ENCODE data around the gene CHD3.
"Not testable (repeated sequence)": the region's sequence is repeated elsewhere in the genome, so short reads cannot be mapped to it uniquely, and the experiment has no call there.

The CHD3 gene

DNA sequence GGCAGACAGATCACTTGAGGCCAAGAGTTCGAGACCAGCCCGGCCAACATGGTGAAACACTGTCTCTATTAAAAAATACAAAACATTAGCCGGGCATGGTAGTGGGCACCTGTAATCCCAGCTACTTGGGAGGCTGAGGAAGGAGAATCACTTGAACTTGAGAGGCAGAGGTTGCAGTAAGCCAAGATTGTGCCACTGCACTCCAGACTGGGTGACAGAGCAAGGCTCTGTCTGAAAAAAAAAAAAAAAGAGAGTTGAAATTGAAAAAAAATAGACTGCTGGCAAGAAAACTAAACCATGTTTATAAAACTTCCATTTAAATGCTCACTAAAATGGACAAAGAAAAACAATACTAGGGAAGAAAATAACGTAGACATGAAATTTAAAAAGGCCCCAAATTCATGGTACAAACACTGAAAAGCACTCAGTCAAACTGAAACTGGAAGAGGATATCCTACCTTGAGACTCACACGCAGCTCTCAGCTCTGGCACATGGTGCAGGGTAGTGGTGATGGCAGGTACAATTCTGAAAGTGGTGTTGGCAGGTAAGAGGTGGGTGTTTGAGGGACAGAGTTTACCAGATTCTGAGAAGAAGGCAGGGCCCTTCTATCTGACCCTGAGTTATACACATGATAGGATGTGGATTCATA lies 62.7 kb downstream of the CHD3 start:
- Histone ChIP-seq H3K4me1 (ENCODE audit: control insufficient read depth, insufficient read depth, low read length) (no peaks in the 10 kb centered on the region), H3K27me3 (ENCODE audit: control insufficient read depth, insufficient read depth, low read length) (no peaks in the 10 kb centered on the region), H3K9ac (ENCODE audit: low read depth, low read length) (no peak overlapping the region), H3K9me3 (replicated peaks; ENCODE audit: low read length) (no peaks in the 10 kb centered on the region), H3K4me2 (ENCODE audit: low read length) (no peak overlapping the region), H3K36me3 (ENCODE audit: insufficient read depth, low read length) (peaks cover 37% of the 10 kb centered on the region), H3K4me3 (ENCODE audit: low read length) (no peak overlapping the region)

DNA sequence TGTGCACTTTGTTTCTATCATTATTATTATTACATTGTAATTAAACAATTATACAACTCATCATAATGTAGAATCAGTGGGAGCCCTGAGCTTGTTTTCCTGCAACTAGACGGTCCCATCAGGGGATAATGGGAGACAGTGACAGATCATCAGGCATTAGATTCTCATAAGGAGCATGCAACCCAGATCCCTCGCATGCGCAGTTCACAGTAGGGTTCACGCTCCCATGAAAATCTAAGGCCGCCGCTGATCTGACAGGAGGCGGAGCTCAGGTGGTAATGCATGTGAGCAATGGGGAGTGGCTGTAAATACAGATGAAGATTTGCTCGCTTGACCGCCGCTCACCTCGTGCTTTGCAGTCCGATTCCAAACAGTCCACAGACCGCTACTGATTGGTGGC lies 64.7 kb downstream of the CHD3 start:
- not testable (repeated sequence) for H3K4me3 ChIP-seq (ENCODE audit: low read length); H3K4me1 ChIP-seq (ENCODE audit: control insufficient read depth, insufficient read depth, low read length); H3K9ac ChIP-seq (ENCODE audit: low read depth, low read length); H3K9me3 ChIP-seq (replicated peaks; ENCODE audit: low read length); H3K27me3 ChIP-seq (ENCODE audit: control insufficient read depth, insufficient read depth, low read length); H3K4me2 ChIP-seq (ENCODE audit: low read length)
- H3K36me3 ChIP-seq (ENCODE audit: insufficient read depth, low read length) = peaks cover 24% of the 10 kb centered on the region

DNA sequence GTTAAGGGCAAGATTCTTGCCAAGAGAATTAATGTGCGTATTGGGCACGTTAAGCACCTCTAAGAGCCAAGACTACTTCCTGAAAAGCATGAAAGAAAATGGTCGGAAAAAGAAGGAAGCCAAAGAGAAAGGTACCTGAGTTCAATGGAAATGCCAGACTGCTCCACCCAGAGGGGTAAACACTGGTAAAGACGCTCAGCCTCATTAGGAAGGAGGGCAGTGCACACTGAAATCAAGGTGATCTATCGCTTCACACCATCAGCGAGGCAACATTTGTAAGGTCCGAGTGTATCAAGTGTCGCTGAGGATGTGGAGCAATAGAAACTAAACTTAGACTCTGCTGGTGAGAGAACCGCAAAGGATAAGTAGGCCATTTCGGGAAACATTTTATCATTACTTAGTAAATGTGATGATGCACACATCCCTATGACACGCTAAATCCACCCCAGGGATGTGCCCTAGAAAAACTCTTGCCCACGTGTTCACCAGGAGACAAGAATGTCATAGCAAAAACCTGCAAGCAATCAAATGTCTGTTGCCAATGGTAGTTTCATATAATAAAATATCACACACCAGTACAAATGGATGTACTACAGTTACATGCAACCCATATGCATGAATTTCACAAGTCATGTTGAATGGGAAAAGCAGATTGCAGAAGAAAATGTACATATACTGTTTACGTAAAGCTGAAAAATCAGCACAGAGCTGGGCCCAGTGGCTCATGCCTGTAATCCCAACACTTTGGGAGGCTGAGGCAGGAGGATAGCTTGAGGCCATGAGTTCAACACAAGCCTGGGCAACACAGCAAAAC lies 67.0 kb downstream of the CHD3 start:
- Histone ChIP-seq H3K9ac (ENCODE audit: low read depth, low read length) (no peak overlapping the region), H3K4me3 (ENCODE audit: low read length) (no peak overlapping the region), H3K4me2 (ENCODE audit: low read length) (no peak overlapping the region), H3K36me3 (ENCODE audit: insufficient read depth, low read length) (peaks cover 4% of the 10 kb centered on the region), H3K4me1 (ENCODE audit: control insufficient read depth, insufficient read depth, low read length) (no peaks in the 10 kb centered on the region), H3K27me3 (ENCODE audit: control insufficient read depth, insufficient read depth, low read length) (no peaks in the 10 kb centered on the region), H3K9me3 (replicated peaks; ENCODE audit: low read length) (no peaks in the 10 kb centered on the region)

DNA sequence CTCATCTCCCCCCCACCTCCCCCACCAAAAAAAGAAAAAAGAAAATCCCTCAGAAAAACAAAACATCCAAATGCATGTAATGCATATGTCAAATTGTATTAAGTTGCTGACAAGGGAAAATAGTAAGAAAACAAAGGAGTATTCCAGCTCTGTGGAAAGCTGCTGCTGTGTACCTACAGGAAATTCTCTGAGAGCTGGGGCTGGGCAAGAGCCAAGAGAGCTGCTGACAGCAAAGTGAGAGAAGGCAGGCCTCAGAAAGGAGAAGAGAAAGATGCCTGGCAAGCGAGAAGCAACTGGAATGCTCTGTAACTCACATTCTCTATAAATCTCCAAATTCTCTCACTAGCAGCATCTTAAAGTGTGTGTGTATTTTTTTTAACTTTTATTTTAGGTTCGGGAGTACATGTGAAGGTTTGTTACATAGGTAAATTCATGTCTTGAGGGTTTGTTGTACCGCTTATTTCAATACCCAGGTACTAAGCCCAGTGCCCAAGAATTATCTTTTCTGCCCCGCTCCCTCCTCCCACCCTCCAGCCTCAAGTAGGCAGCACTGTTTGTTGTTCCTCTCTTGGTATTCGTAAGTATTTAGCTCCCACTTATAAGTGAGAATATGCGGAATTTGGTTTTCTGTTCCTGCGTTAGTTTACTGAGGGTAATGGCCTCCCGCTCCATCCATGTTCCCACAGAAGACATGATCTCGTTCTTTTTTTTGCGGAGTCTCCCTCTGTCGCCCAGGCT lies 67.8 kb downstream of the CHD3 start:
- no peak overlapping the region for H3K9ac ChIP-seq (ENCODE audit: low read depth, low read length)
- H3K4me3 ChIP-seq (ENCODE audit: low read length) = no peak overlapping the region
- no peak overlapping the region for H3K4me2 ChIP-seq (ENCODE audit: low read length)
- H3K4me1 ChIP-seq (ENCODE audit: control insufficient read depth, insufficient read depth, low read length) = no peaks in the 10 kb centered on the region
- no peaks in the 10 kb centered on the region for H3K9me3 ChIP-seq (replicated peaks; ENCODE audit: low read length)
- peaks cover 3% of the 10 kb centered on the region for H3K36me3 ChIP-seq (ENCODE audit: insufficient read depth, low read length)
- peaks cover 3% of the 10 kb centered on the region for H3K27me3 ChIP-seq (ENCODE audit: control insufficient read depth, insufficient read depth, low read length)

DNA sequence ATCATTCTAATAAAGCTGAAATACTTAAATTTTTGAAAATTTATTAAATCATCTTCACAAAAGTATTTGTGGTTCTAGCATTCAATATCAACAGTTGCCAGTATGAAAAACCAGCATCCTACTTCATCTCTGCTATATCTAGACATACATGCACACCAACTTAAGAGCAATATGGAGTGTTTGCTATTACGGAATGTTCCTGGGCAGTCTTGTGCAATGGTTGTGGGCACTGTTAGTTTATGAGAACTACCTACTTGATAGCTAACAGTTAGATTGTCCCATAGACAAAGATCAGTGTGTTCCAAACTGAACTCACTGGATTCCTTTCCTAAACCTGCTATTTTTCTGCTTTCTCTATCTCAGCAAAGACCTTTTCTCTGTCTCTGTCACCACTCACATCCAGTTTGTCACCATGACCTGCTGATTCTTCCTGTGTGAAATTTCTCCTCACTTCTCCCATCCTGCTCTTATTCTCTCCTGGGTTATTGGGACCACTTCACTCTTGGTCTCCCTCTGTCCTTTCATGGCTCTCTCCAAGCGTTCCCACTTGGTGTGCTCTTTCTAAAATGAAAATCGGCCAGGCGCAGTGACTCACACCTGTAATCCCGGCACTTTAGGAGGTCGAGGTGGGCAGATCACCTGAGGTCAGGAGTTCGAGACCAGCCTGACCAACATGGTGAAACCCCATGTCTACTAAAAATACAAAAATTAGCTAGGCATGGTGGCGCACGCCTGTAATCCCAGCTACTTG lies 71.1 kb downstream of the CHD3 start:
- H3K9ac ChIP-seq (ENCODE audit: low read depth, low read length) = no peak overlapping the region
- H3K4me2 ChIP-seq (ENCODE audit: low read length) = no peak overlapping the region
- peaks cover 11% of the 10 kb centered on the region for H3K27me3 ChIP-seq (ENCODE audit: control insufficient read depth, insufficient read depth, low read length)
- H3K36me3 ChIP-seq (ENCODE audit: insufficient read depth, low read length) = no peaks in the 10 kb centered on the region
- no peak overlapping the region for H3K4me3 ChIP-seq (ENCODE audit: low read length)
- H3K9me3 ChIP-seq (replicated peaks; ENCODE audit: low read length) = no peaks in the 10 kb centered on the region
- no peaks in the 10 kb centered on the region for H3K4me1 ChIP-seq (ENCODE audit: control insufficient read depth, insufficient read depth, low read length)

DNA sequence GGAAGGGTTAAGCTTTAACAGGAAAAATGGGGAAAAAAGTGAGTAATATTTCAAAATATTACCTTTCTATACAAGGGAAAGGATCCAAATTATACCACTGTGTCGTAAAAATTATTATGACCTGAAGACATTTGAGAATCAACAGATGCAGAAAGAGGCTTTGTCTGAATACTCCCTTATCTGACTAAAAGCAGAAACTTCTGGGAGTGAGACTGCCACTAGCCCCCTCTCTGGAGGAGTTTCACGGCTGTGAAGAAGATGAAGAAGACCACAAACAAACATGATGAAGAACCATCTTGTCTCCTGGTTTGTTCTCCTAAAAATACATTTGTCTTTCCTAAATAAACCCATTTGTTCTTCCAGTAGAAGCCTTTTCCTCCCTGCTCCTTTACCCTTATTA lies 72.8 kb downstream of the CHD3 start:
- Histone ChIP-seq H3K36me3 (ENCODE audit: insufficient read depth, low read length) (no peaks in the 10 kb centered on the region), H3K9me3 (replicated peaks; ENCODE audit: low read length) (no peaks in the 10 kb centered on the region), H3K9ac (ENCODE audit: low read depth, low read length) (no peak overlapping the region), H3K4me3 (ENCODE audit: low read length) (no peak overlapping the region), H3K4me1 (ENCODE audit: control insufficient read depth, insufficient read depth, low read length) (no peaks in the 10 kb centered on the region), H3K27me3 (ENCODE audit: control insufficient read depth, insufficient read depth, low read length) (peaks cover 11% of the 10 kb centered on the region), H3K4me2 (ENCODE audit: low read length) (no peak overlapping the region)

Small RNAs within 50 kb of the gene (small RNA-seq; reads per million reads assigned to genes)
- gene SCARNA21 = 3.1 reads per million, percentile 77 among the genes with 10 or more reads in this experiment

Data from skeletal muscle satellite cell (primary cell).